ENCODE results near the gene RNF223. TPM values are rescaled to one million over a fixed set of nuclear protein-coding genes. Genes with fewer than 3 reads are reported as not detected.

Gene RNF223
- total and polyA plus RNA-seq, 2 of the 8 experiments (the other 6 are each of a cell fraction or from before 2014, with no cell fraction given): not detected

GRCh38 chr1:1052003-1052840 is 21.9 kb downstream of the RNF223 start (continued):
- TF ChIP-seq SP2 (IDR thresholded peaks at IDR 0.05; ENCODE audit: low read length) (no peak), FOSL1 (IDR thresholded peaks at IDR 0.05; ENCODE audit: insufficient read depth, low read depth, low read length) (no peak), SP1 (IDR thresholded peaks at IDR 0.05; ENCODE audit: low read depth, low read length) (no peak), BACH1 (IDR thresholded peaks at IDR 0.05; ENCODE audit: low read length) (no peak), POLR2A (IDR thresholded peaks at IDR 0.05; ENCODE audit: control extremely low read depth in 1 of 2, low read depth in 2 of 2, low read length in 2 of 2) (no peak), RBBP5 (IDR thresholded peaks at IDR 0.05; ENCODE audit: borderline replicate concordance, low read depth, low read length) (no peak), PHF8 (conservative IDR thresholded peaks at IDR 0.05; ENCODE audit: low read depth, low read length) (no peak)
- TF ChIP-seq, protein P1, sequence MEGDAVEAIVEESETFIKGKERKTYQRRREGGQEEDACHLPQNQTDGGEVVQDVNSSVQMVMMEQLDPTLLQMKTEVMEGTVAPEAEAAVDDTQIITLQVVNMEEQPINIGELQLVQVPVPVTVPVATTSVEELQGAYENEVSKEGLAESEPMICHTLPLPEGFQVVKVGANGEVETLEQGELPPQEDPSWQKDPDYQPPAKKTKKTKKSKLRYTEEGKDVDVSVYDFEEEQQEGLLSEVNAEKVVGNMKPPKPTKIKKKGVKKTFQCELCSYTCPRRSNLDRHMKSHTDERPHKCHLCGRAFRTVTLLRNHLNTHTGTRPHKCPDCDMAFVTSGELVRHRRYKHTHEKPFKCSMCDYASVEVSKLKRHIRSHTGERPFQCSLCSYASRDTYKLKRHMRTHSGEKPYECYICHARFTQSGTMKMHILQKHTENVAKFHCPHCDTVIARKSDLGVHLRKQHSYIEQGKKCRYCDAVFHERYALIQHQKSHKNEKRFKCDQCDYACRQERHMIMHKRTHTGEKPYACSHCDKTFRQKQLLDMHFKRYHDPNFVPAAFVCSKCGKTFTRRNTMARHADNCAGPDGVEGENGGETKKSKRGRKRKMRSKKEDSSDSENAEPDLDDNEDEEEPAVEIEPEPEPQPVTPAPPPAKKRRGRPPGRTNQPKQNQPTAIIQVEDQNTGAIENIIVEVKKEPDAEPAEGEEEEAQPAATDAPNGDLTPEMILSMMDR (IDR thresholded peaks at IDR 0.05; ENCODE audit: control extremely low read depth in 1 of 3, insufficient read depth in 1 of 3, low read depth in 1 of 3, low read length in 3 of 3): no peak

Data from H1 (cell line).